Measurements from ENCODE around the gene POMC. TPM values are rescaled to one million over a fixed set of nuclear protein-coding genes. Genes with fewer than 3 reads are reported as not detected.
A peak's percentile ranks its signal among the peaks of the same experiment; 100 is the strongest.

The POMC gene
- total and polyA plus RNA-seq, 2 of the 8 experiments (the other 6 are each of a cell fraction or from before 2014, with no cell fraction given), result 1.7 to 4.7 TPM

- Histone ChIP-seq H3K79me1 (ENCODE audit: low read depth, low read length) (no peaks in the 10 kb centered on the region), H2BK120ac (replicated peaks; ENCODE audit: low read depth, low read length) (no peak overlapping the region), H4K5ac (ENCODE audit: insufficient read length, low read depth, low read length) (peak overlapping the region; percentile 46), H4K20me1 (replicated peaks in 1 of 2; ENCODE audit: control insufficient read depth in 1 of 2, insufficient read depth in 2 of 2, low read length in 2 of 2) (no peaks in the 10 kb centered on the region), H2BK5ac (ENCODE audit: low read depth, low read length) (no peak overlapping the region), H3K79me2 (ENCODE audit: control insufficient read depth in 1 of 2, insufficient read depth in 2 of 2, low read length in 2 of 2) (no peaks in the 10 kb centered on the region), H3K18ac (ENCODE audit: extremely low read depth, low read length) (no peak overlapping the region; the same call in 1 of the 2 replicates), H3K4ac (replicated peaks; ENCODE audit: insufficient read length, low read depth, low read length) (no peak overlapping the region), H3K4me3 (ENCODE audit: extremely low read depth in 1 of 4, insufficient read depth in 2 of 4, low read depth in 3 of 4, low read length in 4 of 4) (peak overlapping the region; percentile 1 to 57 (median 34); a peak in 7 of 8 replicates), H2BK20ac (ENCODE audit: low read length) (no peak overlapping the region), H3K4me2 (ENCODE audit: insufficient read depth in 1 of 2, low read depth in 2 of 2, low read length in 2 of 2) (peak overlapping the region; percentile 36 to 58; a peak in 3 of 4 replicates), H2BK12ac (ENCODE audit: low read depth, low read length) (no peak overlapping the region), H4K8ac (ENCODE audit: extremely low read depth, insufficient read depth, low read length) (peak overlapping the region; percentile 95), H4K91ac (replicated peaks; ENCODE audit: insufficient read length, low read length) (no peak overlapping the region), H3K9me3 (ENCODE audit: insufficient read depth in 2 of 2, low read depth in 1 of 2, low read length in 1 of 2) (no peaks in the 10 kb centered on the region), H2AFZ (ENCODE audit: low read length) (no peak overlapping the region), H3K9ac (replicated peaks in 1 of 4; ENCODE audit: extremely low read depth in 1 of 4, low read depth in 3 of 4, low read length in 3 of 4) (peak overlapping the region in 1 of 4 experiments; percentile 13; a peak in 3 of 7 replicates), H2AK5ac (ENCODE audit: low read depth, low read length) (no peak overlapping the region), H3K36me3 (ENCODE audit: control insufficient read depth in 2 of 4, insufficient read depth in 4 of 4, low read length in 3 of 4) (no peaks in the 10 kb centered on the region), H2BK15ac (ENCODE audit: low read length) (no peak overlapping the region), H3K27me3 (replicated peaks in 1 of 4; ENCODE audit: control insufficient read depth in 3 of 4, extremely low read depth in 1 of 4, insufficient read depth in 3 of 4, low read length in 3 of 4) (no peaks in the 10 kb centered on the region), H3K27ac (ENCODE audit: low read depth, low read length) (no peak overlapping the region), H3K4me1 (replicated peaks in 1 of 4; ENCODE audit: control insufficient read depth in 3 of 4, insufficient read depth in 4 of 4, low read length in 3 of 4) (peaks cover 0 to 9% (median 3%) of the 10 kb centered on the region in 4 experiments; a peak in 4 of 7 replicates), H3K14ac (ENCODE audit: insufficient read length) (no peak overlapping the region), H3K56ac (replicated peaks; ENCODE audit: insufficient read length, low read depth, low read length) (no peak overlapping the region), H3K23ac (ENCODE audit: insufficient read length) (no peak overlapping the region), H3K23me2 (ENCODE audit: low read depth, low read length) (no peaks in the 10 kb centered on the region)
- 32% methylated on average over 59 of the region's 59 CpGs; no CpG with 5 or more reads in 1 of the 2 experiments for WGBS, 2 experiments (ENCODE audit: extremely low coverage in 1 of 2, insufficient coverage in 1 of 2, insufficient read length in 1 of 2, insufficient replicate concordance in 2 of 2, low coverage in 1 of 2, low lambda C conversion rate in 2 of 2, missing lambda C conversion rate in 1 of 2)
- POLR2A ChIA-PET (ENCODE audit: partially characterized antibody), result no interaction called here
- CTCF ChIA-PET (ENCODE audit: partially characterized antibody), result interaction anchor here (1.3 kb wide), 1 partner anchor 25 kb away, joined by 4 read pairs; no protein-coding TSS in a partner anchor
- TF ChIP-seq PHF8 (conservative IDR thresholded peaks at IDR 0.05; ENCODE audit: low read depth, low read length), result 0 out of 2 replicates have a peak, but pooled peaks have one; percentile 48
- 0 out of 4 replicates have a peak, but pooled peaks of 1 of the 2 experiments have one; percentile 31 for TF ChIP-seq SIN3A (conservative IDR thresholded peaks at IDR 0.05 in 1 of 2, IDR thresholded peaks at IDR 0.05 in 1 of 2; ENCODE audit: low read depth in 1 of 2, low read length in 2 of 2)
- TF ChIP-seq MAX (IDR thresholded peaks at IDR 0.05), result 0 out of 2 replicates have a peak, but pooled peaks have one; percentile 25
- no peak for TF ChIP-seq EZH2 (IDR thresholded peaks at IDR 0.05; ENCODE audit: low read depth, low read length, severe bottlenecking)
- peak; percentile 33 for TF ChIP-seq KDM4A (IDR thresholded peaks at IDR 0.05; ENCODE audit: low read depth, low read length, severe bottlenecking)
- no peak for TF ChIP-seq KDM1A (IDR thresholded peaks at IDR 0.05; ENCODE audit: borderline replicate concordance, low read length)
- TF ChIP-seq HDAC2 (IDR thresholded peaks at IDR 0.05; ENCODE audit: borderline replicate concordance in 1 of 2, low read depth in 2 of 2, low read length in 2 of 2), result peak in 1 of 2 experiments; percentile 43; a peak in 1 of 4 replicates
- peak; percentile 56; the same call in 1 of the 2 replicates for TF ChIP-seq YY1 (IDR thresholded peaks at IDR 0.05; ENCODE audit: low read depth, low read length)
- DNase-seq (ENCODE audit: low read depth in 1 of 2, low spot score in 2 of 2), result peak in 1 of 2 experiments; percentile 69
- FAIRE-seq, result no peak
Measured at GRCh38 chr2:25204190-25204838, 35.9 kb upstream of the POMC start.
